Lung (tissue), 12 donors: Measurements from ENCODE around the gene CMBL. TPM values are rescaled to one million over a fixed set of nuclear protein-coding genes. Genes with fewer than 3 reads are reported as not detected.

Experiments
- ATAC-seq: fragments of 200-7000 bp; cut with Tn5 transposase; one replicate; pipeline ENCODE4 v1.9.1; 2020; ENCODE audit warnings: moderate number of reproducible peaks; ENCODE audit not compliant: insufficient read depth, low FRiP score
- DNase-seq, 3 donors: peaks; one replicate each; pipeline ENCODE4 v3.0.0-alpha.2; 2013 to 2017
- H3K27ac ChIP-seq, 2 donors: one replicate each; pipeline ENCODE4 v1.5.1; 2013; ENCODE audit warnings: mild to moderate bottlenecking in 2 of 2, moderate library complexity in 2 of 2, control low read depth in 1 of 2, inconsistent platforms in 1 of 2, low read depth in 1 of 2, low read length in 1 of 2
- H3K27me3 ChIP-seq, 3 donors: one replicate each; pipeline ENCODE4 v1.5.1; 2013; ENCODE audit warnings: low read length in 2 of 3; ENCODE audit not compliant: control insufficient read depth in 3 of 3, insufficient read depth in 3 of 3
- H3K36me3 ChIP-seq, 4 donors: one replicate each; pipeline ENCODE4 v1.5.1; 2013; ENCODE audit warnings: low read length in 4 of 4, mild to moderate bottlenecking in 1 of 4, moderate library complexity in 1 of 4; ENCODE audit not compliant: control insufficient read depth in 4 of 4, insufficient read depth in 4 of 4
- H3K4me1 ChIP-seq, 5 donors: one replicate each; pipeline ENCODE4 v1.5.1; 2013; ENCODE audit warnings: low read length in 5 of 5, mild to moderate bottlenecking in 2 of 5, moderate library complexity in 1 of 5; ENCODE audit not compliant: control insufficient read depth in 5 of 5, insufficient read depth in 5 of 5
- H3K4me3 ChIP-seq: one replicate; pipeline ENCODE4 v1.5.1; 2013; ENCODE audit warnings: mild to moderate bottlenecking, control low read depth, moderate library complexity
- H3K9ac ChIP-seq, 2 donors: one replicate each; pipeline ENCODE4 v1.5.1; 2013; ENCODE audit warnings: low read length in 2 of 2, control low read depth in 1 of 2; ENCODE audit not compliant: insufficient read depth in 1 of 2
- H3K9me3 ChIP-seq, 4 donors: one replicate each; pipeline ENCODE4 v1.5.1; 2013; ENCODE audit warnings: low read length in 3 of 4, mild to moderate bottlenecking in 1 of 4, moderate library complexity in 1 of 4; ENCODE audit not compliant: control insufficient read depth in 4 of 4, insufficient read depth in 3 of 4
- CTCF ChIP-seq: IDR thresholded peaks from 2 replicates; pipeline ENCODE4 v1.5.1; 2012; ENCODE audit warnings: mild to moderate bottlenecking; ENCODE audit errors: control extremely low read depth, extremely low read depth
- WGBS, 2 donors: extraction: QIAGEN DNeasy Blood & Tissue Kit; methylation state at CpG; one replicate each; pipeline ENCODE4 v1.1.7; 2013; 5-methylcytosine and 5-hydroxymethylcytosine counted together
- polyA plus RNA-seq, 2 donors: library from polyadenylated mRNA; stranded (reverse); fragments of 200-250 nt; gene quantifications; one replicate each; pipeline ENCODE4 v1.2.1, GENCODE V29; 2013
- total RNA-seq, 2 donors: library from RNA; depleted of rRNA in 1 of 2; stranded (reverse); fragments of >200 nt in 1 of 2; gene quantifications; one replicate each; pipeline ENCODE4 v1.2.1, GENCODE V29; 2014 to 2021
- donor health status: control.
- donor health status: control.
- donor health status: Bipolar disorder and iron deficiency.
- donor health status: healthy.
- donor health status: DM: yes; HTN: yes; CAD: no.

Gene CMBL
- total and polyA plus RNA-seq, 4 donors = 8.1 to 15.9 (median 12.9) TPM

GRCh38 chr5:10319202-10319851, 11.6 kb upstream of the CMBL start:
- Histone ChIP-seq H3K36me3 (no peaks in the 10 kb centered on the region), H3K9me3 (peaks cover 0 to 1% (median 0%) of the 10 kb centered on the region in 4 donors), H3K27me3 (no peaks in the 10 kb centered on the region), H3K4me1 (peaks cover 0 to 4% (median 0%) of the 10 kb centered on the region in 5 donors), H3K27ac (no peak overlapping the region), H3K9ac (no peak overlapping the region), H3K4me3 (no peak overlapping the region)
- DNase-seq (peak in 1 of 3 donors; percentile 22), ATAC-seq (no peak)
- WGBS, 2 donors = 84 to 93% methylated on average over 11 of the region's 11 CpGs
- TF ChIP-seq CTCF = no peak

- 86 to 88% methylated on average over 6 of the region's 6 CpGs for WGBS, 2 donors
- H3K9ac ChIP-seq = no peak overlapping the region
- no peaks in the 10 kb centered on the region for H3K27me3 ChIP-seq
- no peak overlapping the region for H3K27ac ChIP-seq
- no peak overlapping the region for H3K4me3 ChIP-seq
- DNase-seq = no peak
- no peaks in the 10 kb centered on the region for H3K4me1 ChIP-seq
- TF ChIP-seq CTCF = no peak
- ATAC-seq = no peak
- H3K36me3 ChIP-seq = no peaks in the 10 kb centered on the region
- H3K9me3 ChIP-seq = peaks cover 0 to 1% (median 0%) of the 10 kb centered on the region in 4 donors
Measured at GRCh38 chr5:10317825-10318682, 10.4 kb upstream of the CMBL start.

GRCh38 chr5:10315824-10316509, 8.3 kb upstream of the CMBL start:
- Histone ChIP-seq H3K9me3 (peaks cover 0 to 1% (median 0%) of the 10 kb centered on the region in 4 donors), H3K27ac (no peak overlapping the region), H3K27me3 (no peaks in the 10 kb centered on the region), H3K9ac (no peak overlapping the region), H3K4me3 (no peak overlapping the region), H3K4me1 (peaks cover 0 to 10% (median 5%) of the 10 kb centered on the region in 5 donors), H3K36me3 (no peaks in the 10 kb centered on the region)
- DNase-seq (no peak), ATAC-seq (no peak)
- WGBS, 2 donors = 94% methylated on average over 15 of the region's 15 CpGs
- no peak for TF ChIP-seq CTCF
